ENCODE results near the gene OSGEP. TPM values are rescaled to one million over a fixed set of nuclear protein-coding genes. Genes with fewer than 3 reads are reported as not detected.

Gene OSGEP
- total RNA-seq, 1 donor from 2014 or later = 69.8 TPM

DNA sequence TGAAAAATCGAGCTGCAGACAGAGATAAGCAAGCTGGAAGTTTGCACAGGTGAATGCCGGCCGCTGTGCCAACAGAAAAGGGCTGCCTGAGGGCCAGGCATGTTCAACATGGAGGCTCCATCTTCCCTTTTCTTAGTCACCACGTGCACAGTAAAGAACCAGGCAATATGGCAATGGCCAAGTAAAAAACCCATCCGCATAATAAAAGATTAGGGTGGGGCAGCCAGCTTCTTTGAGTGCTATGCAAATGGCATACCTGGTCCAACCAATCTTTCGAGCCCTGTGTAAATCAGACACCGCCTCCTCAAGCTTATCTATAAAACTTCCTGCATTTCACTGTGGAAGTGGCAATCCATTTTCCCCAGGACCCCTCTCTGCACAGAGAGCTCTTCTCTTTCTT lies 31.3 kb upstream of the OSGEP start:
- intact Hi-C loops (cut with micrococcal nuclease) = no loop called here
- no peaks in the 10 kb centered on the region for H3K27me3 Mint-ChIP-seq
- no peak overlapping the region for H3K27ac Mint-ChIP-seq
- H3K4me1 Mint-ChIP-seq = peaks cover 35% of the 10 kb centered on the region
- H3K4me3 Mint-ChIP-seq = no peak overlapping the region
- H3K36me3 Mint-ChIP-seq (ENCODE audit: low read depth) = no peaks in the 10 kb centered on the region
- no peaks in the 10 kb centered on the region for H3K9me3 Mint-ChIP-seq
- DNase-seq = no peak

DNA sequence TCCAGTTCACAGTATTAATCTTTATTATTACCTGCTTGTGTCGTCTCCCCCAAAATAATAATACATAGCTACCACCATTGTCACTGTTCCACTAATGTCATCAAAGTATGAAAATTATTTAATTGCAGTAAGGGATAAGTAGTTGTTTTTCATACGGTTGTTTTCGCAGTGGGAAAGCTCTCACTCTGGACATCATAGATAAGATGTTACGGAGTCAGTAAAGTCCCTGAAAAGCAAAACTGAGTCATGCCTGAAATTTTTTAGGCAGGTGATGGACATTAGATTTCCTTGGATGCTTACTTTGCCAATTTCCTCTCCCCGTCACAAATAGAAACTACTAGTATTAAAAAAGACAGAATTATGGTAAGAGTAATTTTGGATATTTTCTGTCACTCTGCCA lies 27.8 kb upstream of the OSGEP start:
- no peak for DNase-seq
- no peak overlapping the region for H3K27ac Mint-ChIP-seq
- intact Hi-C loops (cut with micrococcal nuclease) = no loop called here
- H3K36me3 Mint-ChIP-seq (ENCODE audit: low read depth) = peaks cover 14% of the 10 kb centered on the region
- H3K4me1 Mint-ChIP-seq = peaks cover 15% of the 10 kb centered on the region
- H3K4me3 Mint-ChIP-seq = no peak overlapping the region
- no peaks in the 10 kb centered on the region for H3K27me3 Mint-ChIP-seq
- no peaks in the 10 kb centered on the region for H3K9me3 Mint-ChIP-seq

DNA sequence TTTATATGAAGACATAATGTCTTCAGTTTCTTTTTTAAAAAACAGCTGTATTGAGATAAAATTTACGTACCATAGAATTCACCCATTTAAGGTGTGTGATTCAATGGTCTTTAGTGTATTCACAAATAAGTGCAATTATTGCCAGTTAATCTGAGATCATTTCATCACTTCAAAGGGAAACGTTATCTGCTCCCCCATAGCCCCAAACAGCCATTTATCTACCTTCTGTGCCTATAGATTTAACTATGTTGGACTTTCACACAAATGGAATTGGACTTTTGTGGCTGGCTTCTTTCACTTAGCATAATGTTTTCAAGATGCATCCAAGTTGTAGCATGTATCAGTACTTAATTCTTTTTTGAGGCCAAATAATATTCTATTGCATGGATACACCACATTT lies 24.3 kb upstream of the OSGEP start:
- Mint-ChIP-seq H3K36me3 (ENCODE audit: low read depth) (peaks cover 49% of the 10 kb centered on the region), H3K27me3 (no peaks in the 10 kb centered on the region), H3K27ac (no peak overlapping the region), H3K4me3 (no peak overlapping the region), H3K4me1 (peaks cover 33% of the 10 kb centered on the region), H3K9me3 (no peaks in the 10 kb centered on the region)
- intact Hi-C loops (cut with micrococcal nuclease) = no loop called here
- no peak for DNase-seq

DNA sequence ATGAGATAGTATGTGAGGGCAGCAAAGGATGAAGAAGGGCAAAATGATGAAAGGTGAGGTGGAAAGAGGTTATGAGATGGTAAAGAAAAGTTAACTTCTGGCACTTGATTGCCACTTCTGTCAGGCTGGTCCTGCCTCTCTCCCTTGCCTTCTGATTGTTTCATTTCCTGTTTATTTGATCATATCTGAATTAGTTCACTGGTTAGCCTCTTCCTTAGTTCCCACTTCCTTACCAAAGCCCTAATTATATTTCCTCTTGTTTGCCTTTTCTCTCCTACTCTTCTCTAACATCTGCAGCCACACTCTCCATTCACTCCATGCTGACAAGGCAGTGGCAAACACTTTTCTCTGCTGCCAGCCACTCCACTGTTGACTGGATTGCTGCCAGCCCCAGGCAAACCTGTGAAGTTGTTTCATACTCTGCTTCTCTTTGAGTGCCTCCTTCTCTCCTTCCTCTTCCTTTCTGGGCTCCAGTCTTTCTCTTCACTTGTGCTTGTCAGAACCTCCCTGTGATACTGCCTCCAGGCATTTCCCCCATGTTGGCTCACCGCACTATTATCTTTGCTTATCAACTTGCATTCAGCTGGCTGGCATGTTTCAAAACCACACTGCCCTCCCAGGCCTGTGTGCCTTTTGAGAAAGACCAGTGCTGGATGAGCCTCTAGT lies 22.7 kb upstream of the OSGEP start:
- Mint-ChIP-seq H3K9me3 (no peaks in the 10 kb centered on the region), H3K4me3 (peak overlapping the region; percentile 71), H3K4me1 (peaks cover 41% of the 10 kb centered on the region), H3K36me3 (ENCODE audit: low read depth) (peaks cover 62% of the 10 kb centered on the region), H3K27ac (peak overlapping the region; percentile 89), H3K27me3 (no peaks in the 10 kb centered on the region)
- intact Hi-C loops (cut with micrococcal nuclease) = no loop called here
- peak; percentile 74 for DNase-seq

DNA sequence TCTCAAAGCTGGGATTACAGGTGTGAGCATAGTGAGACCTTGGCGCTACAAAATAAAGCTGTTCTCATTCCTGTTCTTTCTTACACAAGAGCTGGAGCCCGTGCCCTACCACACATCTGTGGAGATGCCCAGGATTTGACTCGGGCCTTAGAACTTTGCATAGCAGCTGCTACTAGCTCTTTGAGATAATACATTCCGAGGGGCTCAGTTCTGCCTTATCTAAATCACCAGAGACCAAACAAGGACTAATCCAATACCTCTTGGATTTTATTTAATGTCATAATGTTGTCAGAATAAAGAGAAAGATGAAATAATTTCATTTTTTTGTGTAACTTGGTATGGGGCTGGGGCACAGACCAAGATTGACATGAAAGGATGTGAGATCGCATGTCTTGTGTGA lies 22.2 kb upstream of the OSGEP start:
- H3K27me3 Mint-ChIP-seq = no peaks in the 10 kb centered on the region
- intact Hi-C loops (cut with micrococcal nuclease) = no loop called here
- peaks cover 68% of the 10 kb centered on the region for H3K36me3 Mint-ChIP-seq (ENCODE audit: low read depth)
- H3K4me1 Mint-ChIP-seq = peaks cover 47% of the 10 kb centered on the region
- no peaks in the 10 kb centered on the region for H3K9me3 Mint-ChIP-seq
- H3K27ac Mint-ChIP-seq = peak overlapping the region; percentile 89
- peak overlapping the region; percentile 71 for H3K4me3 Mint-ChIP-seq
- DNase-seq = no peak

DNA sequence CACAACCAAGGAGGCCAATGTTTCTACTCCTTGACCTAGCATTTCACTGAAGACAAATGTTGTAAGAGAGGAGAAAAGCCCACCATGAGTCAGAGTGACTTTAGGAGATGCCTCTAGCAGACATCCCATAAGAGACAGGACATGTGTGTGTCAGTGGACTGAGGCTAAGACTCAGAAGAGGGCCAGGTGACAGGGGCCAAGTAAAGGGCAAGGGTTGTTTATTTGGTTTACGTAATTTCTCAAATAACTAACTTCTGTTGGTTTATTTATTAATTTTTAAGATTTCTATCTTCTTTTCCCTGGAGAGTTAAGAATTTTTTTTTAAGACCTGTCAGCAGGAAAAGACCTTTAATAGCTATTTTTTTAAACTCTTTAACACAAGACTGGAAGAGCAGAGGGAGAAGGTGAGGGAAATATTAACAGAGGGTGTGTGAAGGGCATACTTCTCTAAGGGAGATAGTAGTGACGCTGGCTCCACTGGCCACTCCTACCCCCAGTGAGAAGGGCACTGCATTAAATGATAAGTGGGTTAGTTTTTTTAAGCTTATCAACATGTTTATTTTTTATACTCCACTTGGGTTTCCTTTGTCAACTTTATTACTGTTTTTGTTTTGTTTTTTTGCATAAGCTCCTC lies 18.0 kb upstream of the OSGEP start:
- Mint-ChIP-seq H3K27me3 (no peaks in the 10 kb centered on the region), H3K4me3 (peak overlapping the region; percentile 68), H3K27ac (peak overlapping the region; percentile 51), H3K4me1 (peaks cover 61% of the 10 kb centered on the region), H3K9me3 (no peaks in the 10 kb centered on the region), H3K36me3 (ENCODE audit: low read depth) (peaks cover 68% of the 10 kb centered on the region)
- intact Hi-C loops (cut with micrococcal nuclease) = no loop called here
- no peak for DNase-seq

DNA sequence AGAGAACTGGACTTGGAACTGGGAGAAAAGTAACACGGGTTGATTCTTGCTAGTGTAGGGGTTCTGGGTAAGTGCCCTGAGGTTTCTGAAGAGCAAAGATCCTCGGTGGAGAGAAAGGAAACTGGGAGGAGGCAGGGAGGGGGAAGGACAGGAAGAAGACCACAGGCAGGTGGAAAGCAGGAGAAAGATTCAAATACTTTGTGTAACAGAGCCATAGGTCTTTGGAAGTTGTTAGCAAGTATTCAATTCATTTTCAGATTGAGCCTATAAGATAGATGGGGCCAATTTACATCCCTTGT lies 15.9 kb upstream of the OSGEP start:
- H3K9me3 Mint-ChIP-seq = no peaks in the 10 kb centered on the region
- H3K27me3 Mint-ChIP-seq = peaks cover 2% of the 10 kb centered on the region
- peak; percentile 65 for DNase-seq
- peaks cover 47% of the 10 kb centered on the region for H3K36me3 Mint-ChIP-seq (ENCODE audit: low read depth)
- intact Hi-C loops (cut with micrococcal nuclease) = loop anchor here (1.0 kb wide), 1 partner anchor 139 kb away; no protein-coding TSS in a partner anchor
- H3K4me3 Mint-ChIP-seq = peak overlapping the region; percentile 95
- H3K27ac Mint-ChIP-seq = peak overlapping the region; percentile 100
- peaks cover 45% of the 10 kb centered on the region for H3K4me1 Mint-ChIP-seq

DNA sequence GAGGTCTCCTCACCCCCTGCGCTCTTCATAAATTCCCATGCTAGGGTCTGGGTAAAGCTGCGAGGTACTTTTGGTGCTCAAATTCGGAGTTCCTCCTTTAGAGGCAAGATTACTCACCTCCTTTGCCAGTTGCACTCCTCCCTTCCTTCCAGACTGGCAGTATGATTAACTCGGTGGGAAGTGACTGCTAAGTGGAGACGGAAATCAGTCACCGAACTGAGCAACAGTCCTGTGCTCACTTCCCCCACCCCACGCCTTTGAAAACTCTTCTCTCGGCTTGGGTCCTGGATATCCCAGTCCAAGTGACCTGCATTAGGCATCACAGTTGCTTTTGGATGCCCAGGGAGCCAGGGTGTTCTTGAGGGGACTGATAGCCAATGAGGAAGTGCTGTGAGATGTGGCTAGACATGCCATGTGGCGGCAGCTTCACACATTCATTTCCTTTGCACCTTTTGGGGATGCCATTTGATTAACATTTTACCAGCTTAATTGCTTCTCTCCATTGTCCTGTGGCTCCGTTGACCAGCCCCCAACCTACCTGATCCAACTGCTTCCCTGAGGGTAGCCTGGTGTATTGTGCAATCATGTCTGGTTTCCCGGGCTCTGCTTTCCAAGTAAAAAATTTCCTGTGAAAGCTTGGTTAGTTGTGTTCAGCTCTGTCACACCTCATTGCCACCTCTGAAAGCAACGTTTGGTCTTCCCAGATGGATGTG lies 15.4 kb upstream of the OSGEP start:
- intact Hi-C loops (cut with micrococcal nuclease) = loop anchor here (1.0 to 2.0 kb wide), 6 partner anchors 9 to 213 kb away; partner anchors contain the start of genes APEX1, PARP2 and PIP4P1
- Mint-ChIP-seq H3K36me3 (ENCODE audit: low read depth) (peaks cover 42% of the 10 kb centered on the region), H3K27me3 (peaks cover 2% of the 10 kb centered on the region)

DNA sequence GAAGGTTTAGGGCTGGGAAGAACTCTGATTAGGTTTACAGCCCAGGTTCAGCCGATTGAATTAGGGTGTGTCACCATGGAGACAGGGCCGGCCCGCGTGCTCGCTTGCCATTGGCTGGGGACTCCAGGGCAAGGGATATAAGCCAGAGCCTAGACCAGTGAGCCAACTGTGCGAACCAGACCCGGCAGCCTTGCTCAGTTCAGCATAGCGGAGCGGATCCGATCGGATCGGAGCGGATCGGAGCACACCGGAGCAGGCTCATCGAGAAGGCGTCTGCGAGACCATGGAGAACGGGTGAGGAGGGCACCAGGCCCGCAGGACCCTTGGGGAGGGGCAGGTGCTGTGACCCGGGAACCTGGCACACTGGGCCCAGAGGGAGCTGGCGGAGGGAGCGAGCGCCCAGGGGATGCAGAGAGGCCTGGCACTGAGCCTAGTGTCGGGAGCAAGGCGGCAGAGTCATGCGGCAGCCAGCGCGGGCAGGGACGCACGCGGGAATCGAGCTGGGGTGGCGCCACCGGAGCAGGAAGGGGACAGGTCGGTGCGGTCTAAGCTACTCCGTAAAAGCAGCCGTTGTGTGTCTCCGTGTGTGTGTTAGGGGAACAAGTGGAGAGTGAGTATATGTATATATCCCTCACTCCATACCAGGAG lies 14.8 kb upstream of the OSGEP start, which contains the start of gene PNP:
Gene PNP (plus strand): TSS at position 165 of the 648 bp plus-strand sequence. CDS start 119 bp downstream, at position 284.
- H3K4me3 Mint-ChIP-seq = peak within 1 kb of the TSS; percentile 95
- no peaks in the 10 kb centered on the region for H3K9me3 Mint-ChIP-seq
- peaks cover 36% of the 10 kb centered on the region for H3K4me1 Mint-ChIP-seq
- peaks cover 35% of the 10 kb centered on the region for H3K36me3 Mint-ChIP-seq (ENCODE audit: low read depth)
- H3K27ac Mint-ChIP-seq = peak within 1 kb of the TSS; percentile 100
- DNase-seq = peak; percentile 96
- H3K27me3 Mint-ChIP-seq = peaks cover 2% of the 10 kb centered on the region
- intact Hi-C loops (cut with micrococcal nuclease) = loop anchor here (1.0 to 2.0 kb wide), 5 partner anchors 8 to 213 kb away; partner anchors contain the start of genes APEX1, PARP2 and PIP4P1

More for the DNA sequence above, 15.4 kb upstream of the OSGEP start:
- Mint-ChIP-seq H3K9me3 (no peaks in the 10 kb centered on the region), H3K27ac (peak overlapping the region; percentile 100), H3K4me1 (peaks cover 40% of the 10 kb centered on the region), H3K4me3 (peak overlapping the region; percentile 95)
- DNase-seq = peak; percentile 82

DNA sequence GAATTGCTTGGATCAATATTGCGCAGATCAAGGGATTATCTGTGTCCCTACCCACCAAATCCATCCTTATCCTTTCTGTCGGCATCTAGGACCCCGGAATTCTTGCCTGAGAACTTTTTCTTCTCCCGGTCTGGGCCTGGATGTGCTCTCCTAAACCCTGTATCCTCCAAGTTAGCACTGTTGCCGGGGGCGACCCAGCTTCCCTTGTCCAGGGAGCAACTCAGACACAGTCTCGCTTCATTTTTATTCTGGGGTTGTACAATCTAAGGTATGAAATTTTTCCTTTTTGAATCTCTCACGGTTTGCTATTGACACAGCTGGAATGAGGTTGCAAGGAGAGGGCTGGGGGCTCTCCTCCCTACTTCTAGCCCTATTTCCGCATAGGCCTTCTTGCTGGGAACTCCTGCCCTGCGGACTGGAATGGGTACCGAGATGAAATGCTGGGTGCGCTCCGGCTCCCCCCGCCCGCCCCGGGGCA lies 14.2 kb upstream of the OSGEP start:
- intact Hi-C loops (cut with micrococcal nuclease) = loop anchor here (1.0 to 2.0 kb wide), 5 partner anchors 8 to 214 kb away; partner anchors contain the start of genes APEX1, PARP2 and PIP4P1
- no peaks in the 10 kb centered on the region for H3K9me3 Mint-ChIP-seq
- peak overlapping the region; percentile 95 for H3K4me3 Mint-ChIP-seq
- DNase-seq = no peak
- H3K4me1 Mint-ChIP-seq = peaks cover 31% of the 10 kb centered on the region
- peak overlapping the region; percentile 100 for H3K27ac Mint-ChIP-seq
- H3K27me3 Mint-ChIP-seq = peaks cover 2% of the 10 kb centered on the region
- peaks cover 30% of the 10 kb centered on the region for H3K36me3 Mint-ChIP-seq (ENCODE audit: low read depth)

DNA sequence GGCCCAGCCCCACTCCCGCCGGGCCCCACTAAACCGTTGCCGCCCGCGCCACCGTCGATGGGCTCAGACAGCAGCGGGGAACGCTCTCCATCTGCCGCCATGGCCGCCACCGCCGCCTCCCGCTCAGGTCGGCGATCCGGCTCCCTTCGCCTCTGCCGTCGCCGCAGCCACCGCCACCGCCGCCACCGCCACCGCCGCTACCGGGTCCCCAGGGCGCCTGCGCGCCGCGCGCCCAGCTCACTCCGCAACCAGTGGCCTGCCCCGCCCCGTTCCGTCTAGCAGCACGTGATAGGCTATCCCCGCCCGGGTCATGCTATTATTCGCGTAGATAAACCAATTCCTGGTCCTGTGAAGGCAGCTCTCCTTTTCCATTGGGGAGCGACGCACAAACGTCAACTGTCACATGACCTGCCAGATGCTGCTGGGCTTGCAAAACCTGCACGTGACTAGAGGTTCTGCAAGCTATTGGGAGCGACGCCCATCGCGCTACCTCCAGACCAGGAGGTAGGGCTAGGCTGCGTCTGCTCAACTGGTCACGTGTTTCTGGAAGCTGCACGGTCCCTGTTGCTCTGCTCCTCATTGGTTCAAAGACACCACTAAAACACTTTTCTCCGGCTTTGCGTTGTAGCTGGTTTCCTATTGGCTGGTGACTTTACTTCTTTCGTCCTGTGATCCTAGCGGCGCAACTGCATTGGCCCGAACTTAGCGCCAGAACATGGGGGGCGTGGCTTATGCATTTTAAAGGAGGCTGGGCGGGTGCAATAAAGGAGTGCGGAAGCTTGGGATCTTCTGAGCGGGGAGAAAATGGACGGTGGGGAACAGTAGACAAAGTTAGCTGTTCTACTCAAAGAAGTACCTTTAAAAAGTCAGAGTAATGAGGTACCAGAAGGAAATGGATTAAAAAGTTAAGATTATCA lies 6.9 kb upstream of the OSGEP start, which contains the start of gene PIP4P1:
Gene PIP4P1 (minus strand): TSS at position 210 of the 917 bp plus-strand sequence. CDS start 109 bp downstream, at position 101.
- DNase-seq = peak; percentile 99
- H3K36me3 Mint-ChIP-seq (ENCODE audit: low read depth) = peaks cover 24% of the 10 kb centered on the region
- intact Hi-C loops (cut with micrococcal nuclease) = loop anchor here (1.0 kb wide), 2 partner anchors 8 to 118 kb away; partner anchors contain the start of genes PARP2 and PNP
- peaks cover 25% of the 10 kb centered on the region for H3K4me1 Mint-ChIP-seq
- H3K27me3 Mint-ChIP-seq = peaks cover under 1% of the 10 kb centered on the region
- H3K9me3 Mint-ChIP-seq = no peaks in the 10 kb centered on the region
- peak within 1 kb of the TSS; percentile 89 for H3K4me3 Mint-ChIP-seq
- H3K27ac Mint-ChIP-seq = peak within 1 kb of the TSS; percentile 95

DNA sequence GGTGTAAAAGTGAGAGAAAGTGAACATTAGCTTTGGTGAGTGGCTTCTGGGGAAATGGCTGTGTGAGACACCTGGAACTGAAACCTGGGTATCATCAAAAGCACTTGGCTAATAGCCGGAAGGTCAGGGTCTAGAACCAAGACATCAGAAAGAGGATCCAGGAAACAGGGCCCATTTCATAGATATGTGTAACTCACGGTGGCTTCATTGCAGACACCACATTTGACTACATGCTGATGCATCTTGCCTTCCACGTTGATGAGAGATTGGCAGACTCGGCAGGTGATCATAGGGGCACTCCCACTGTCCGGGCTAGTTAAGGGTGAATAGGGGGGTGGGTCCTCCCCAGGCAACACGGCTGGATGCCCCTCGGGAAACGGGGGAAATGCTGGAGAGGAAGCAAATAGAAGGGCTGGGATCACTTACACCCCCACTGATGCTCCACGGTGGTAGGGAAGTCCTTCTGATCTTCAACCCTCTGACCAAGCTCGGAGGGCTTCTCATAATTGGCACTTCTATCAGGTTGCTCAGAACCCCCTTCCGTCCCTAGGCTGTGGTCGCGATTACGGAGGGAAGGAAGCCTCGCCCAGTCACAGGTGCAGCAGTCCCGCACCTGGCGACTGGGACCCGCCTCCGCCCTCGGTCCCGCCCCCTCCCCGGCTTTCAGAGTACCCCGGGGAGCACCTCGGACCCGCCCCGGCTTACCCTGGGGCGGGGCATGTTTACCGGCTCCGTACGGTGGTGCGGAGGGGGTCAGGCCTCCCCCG lies 6.0 kb upstream of the OSGEP start:
- Mint-ChIP-seq H3K4me1 (peaks cover 25% of the 10 kb centered on the region), H3K4me3 (peak overlapping the region; percentile 89), H3K36me3 (ENCODE audit: low read depth) (peaks cover 24% of the 10 kb centered on the region), H3K27me3 (no peaks in the 10 kb centered on the region), H3K9me3 (no peaks in the 10 kb centered on the region), H3K27ac (peak overlapping the region; percentile 88)
- DNase-seq = peak; percentile 85
- intact Hi-C loops (cut with micrococcal nuclease) = loop anchor here (1.0 kb wide), 2 partner anchors 9 to 117 kb away; partner anchors contain the start of genes PARP2 and PNP

Data from activated CD4-positive, alpha-beta T cell treated with anti-CD3 and anti-CD28 coated beads, Interleukin-2, amount 10 ng/mL, durations not matched to agents 24 days and 14 days (primary cell).